ENCODE measurements around the gene CCDC28A.

DNA sequence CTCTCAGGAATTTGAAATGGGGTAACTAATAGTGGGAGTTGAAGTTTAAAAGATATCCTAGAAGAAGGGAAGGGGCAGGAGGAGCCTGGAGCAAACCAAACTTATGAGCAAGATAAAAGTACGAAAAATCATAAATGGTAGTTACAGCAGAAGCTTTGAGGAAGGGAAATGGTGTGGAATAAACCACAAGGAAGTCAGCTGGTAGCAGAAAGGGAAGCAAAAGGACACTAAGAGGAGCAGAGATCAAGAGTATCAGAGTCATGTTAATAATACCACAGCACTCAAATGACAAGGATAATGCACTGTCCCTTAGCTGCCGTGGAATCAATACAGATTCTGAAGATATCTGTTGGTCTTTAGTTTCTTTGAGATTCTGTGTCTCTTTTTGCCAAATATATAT lies 44.9 kb upstream of the CCDC28A start:
- TF ChIP-seq POLR2AphosphoS5 (IDR thresholded peaks at IDR 0.05; ENCODE audit: borderline replicate concordance, low read depth, low read length) (no peak), EZH2 (IDR thresholded peaks at IDR 0.05) (no peak)
